ENCODE results near the gene MAL.
A peak's percentile ranks its signal among the peaks of the same experiment; 100 is the strongest.

Gene MAL

GRCh38 chr2:95025406-95026319 lies at the start of gene MAL:
MAL (plus strand) TSS chr2:95025708; CDS start chr2:95025793, 85 bp downstream.
- Histone ChIP-seq H3K36me3 (ENCODE audit: insufficient read depth, low read length) (no peaks in the 10 kb centered on the region), H3K27ac (ENCODE audit: low read depth, low read length) (no peak within 1 kb of the TSS), H3K9ac (ENCODE audit: low read length) (no peak within 1 kb of the TSS), H3K9me3 (ENCODE audit: low read length) (no peaks in the 10 kb centered on the region), H3K4me1 (ENCODE audit: insufficient read depth, low read length) (no peaks in the 10 kb centered on the region), H3K4me3 (ENCODE audit: low read depth in 1 of 2, low read length in 2 of 2) (peak within 1 kb of the TSS; percentile 19 to 31), H3K27me3 (ENCODE audit: control insufficient read depth in 1 of 2, insufficient read depth in 2 of 2, low read length in 2 of 2) (peaks cover 11 to 48% of the 10 kb centered on the region in 2 donors)

GRCh38 chr2:94977826-94978225 lies 47.7 kb upstream of the MAL start:
- Histone ChIP-seq H3K9ac (ENCODE audit: low read length) (no peak overlapping the region), H3K27ac (ENCODE audit: low read depth, low read length) (no peak overlapping the region), H3K4me3 (ENCODE audit: low read depth in 1 of 2, low read length in 2 of 2) (no peak overlapping the region), H3K27me3 (ENCODE audit: control insufficient read depth in 1 of 2, insufficient read depth in 2 of 2, low read length in 2 of 2) (peaks cover 0 to 4% of the 10 kb centered on the region in 2 donors), H3K36me3 (ENCODE audit: insufficient read depth, low read length) (no peaks in the 10 kb centered on the region), H3K4me1 (ENCODE audit: insufficient read depth, low read length) (no peaks in the 10 kb centered on the region), H3K9me3 (ENCODE audit: low read length) (no peaks in the 10 kb centered on the region)

GRCh38 chr2:94978917-94979316 lies 46.6 kb upstream of the MAL start:
- H3K4me3 ChIP-seq (ENCODE audit: low read depth in 1 of 2, low read length in 2 of 2) = no peak overlapping the region
- no peaks in the 10 kb centered on the region for H3K4me1 ChIP-seq (ENCODE audit: insufficient read depth, low read length)
- H3K36me3 ChIP-seq (ENCODE audit: insufficient read depth, low read length) = no peaks in the 10 kb centered on the region
- H3K27ac ChIP-seq (ENCODE audit: low read depth, low read length) = no peak overlapping the region
- H3K9ac ChIP-seq (ENCODE audit: low read length) = no peak overlapping the region
- H3K27me3 ChIP-seq (ENCODE audit: control insufficient read depth in 1 of 2, insufficient read depth in 2 of 2, low read length in 2 of 2) = peaks cover 0 to 4% of the 10 kb centered on the region in 2 donors
- no peaks in the 10 kb centered on the region for H3K9me3 ChIP-seq (ENCODE audit: low read length)

- no peaks in the 10 kb centered on the region for H3K9me3 ChIP-seq (ENCODE audit: low read length)
- no peak overlapping the region for H3K9ac ChIP-seq (ENCODE audit: low read length)
- no peaks in the 10 kb centered on the region for H3K4me1 ChIP-seq (ENCODE audit: insufficient read depth, low read length)
- peaks cover 0 to 4% of the 10 kb centered on the region in 2 donors for H3K27me3 ChIP-seq (ENCODE audit: control insufficient read depth in 1 of 2, insufficient read depth in 2 of 2, low read length in 2 of 2)
- no peak overlapping the region for H3K27ac ChIP-seq (ENCODE audit: low read depth, low read length)
- no peaks in the 10 kb centered on the region for H3K36me3 ChIP-seq (ENCODE audit: insufficient read depth, low read length)
- H3K4me3 ChIP-seq (ENCODE audit: low read depth in 1 of 2, low read length in 2 of 2) = no peak overlapping the region
Measured at GRCh38 chr2:94979406-94980375, 45.8 kb upstream of the MAL start.

GRCh38 chr2:94980406-94980805 lies 45.1 kb upstream of the MAL start:
- Histone ChIP-seq H3K27ac (ENCODE audit: low read depth, low read length) (no peak overlapping the region), H3K9ac (ENCODE audit: low read length) (no peak overlapping the region), H3K27me3 (ENCODE audit: control insufficient read depth in 1 of 2, insufficient read depth in 2 of 2, low read length in 2 of 2) (peaks cover 0 to 4% of the 10 kb centered on the region in 2 donors), H3K4me1 (ENCODE audit: insufficient read depth, low read length) (no peaks in the 10 kb centered on the region), H3K4me3 (ENCODE audit: low read depth in 1 of 2, low read length in 2 of 2) (no peak overlapping the region), H3K9me3 (ENCODE audit: low read length) (no peaks in the 10 kb centered on the region), H3K36me3 (ENCODE audit: insufficient read depth, low read length) (no peaks in the 10 kb centered on the region)

GRCh38 chr2:94982156-94982555 lies 43.4 kb upstream of the MAL start:
- Histone ChIP-seq H3K27me3 (ENCODE audit: control insufficient read depth in 1 of 2, insufficient read depth in 2 of 2, low read length in 2 of 2) (no peaks in the 10 kb centered on the region), H3K36me3 (ENCODE audit: insufficient read depth, low read length) (no peaks in the 10 kb centered on the region), H3K9me3 (ENCODE audit: low read length) (no peaks in the 10 kb centered on the region), H3K27ac (ENCODE audit: low read depth, low read length) (no peak overlapping the region), H3K4me1 (ENCODE audit: insufficient read depth, low read length) (no peaks in the 10 kb centered on the region), H3K4me3 (ENCODE audit: low read depth in 1 of 2, low read length in 2 of 2) (no peak overlapping the region), H3K9ac (ENCODE audit: low read length) (no peak overlapping the region)

GRCh38 chr2:94982675-94983074 lies 42.8 kb upstream of the MAL start:
- H3K27ac ChIP-seq (ENCODE audit: low read depth, low read length) = no peak overlapping the region

GRCh38 chr2:94984964-94985575 lies 40.4 kb upstream of the MAL start:
- Histone ChIP-seq H3K27ac (ENCODE audit: low read depth, low read length) (no peak overlapping the region), H3K27me3 (ENCODE audit: control insufficient read depth in 1 of 2, insufficient read depth in 2 of 2, low read length in 2 of 2) (peaks cover 0 to 5% of the 10 kb centered on the region in 2 donors), H3K9ac (ENCODE audit: low read length) (no peak overlapping the region), H3K4me1 (ENCODE audit: insufficient read depth, low read length) (no peaks in the 10 kb centered on the region), H3K9me3 (ENCODE audit: low read length) (no peaks in the 10 kb centered on the region), H3K36me3 (ENCODE audit: insufficient read depth, low read length) (no peaks in the 10 kb centered on the region), H3K4me3 (ENCODE audit: low read depth in 1 of 2, low read length in 2 of 2) (no peak overlapping the region)

More at GRCh38 chr2:94982675-94983074, 42.8 kb upstream of the MAL start:
- Histone ChIP-seq H3K9ac (ENCODE audit: low read length) (no peak overlapping the region), H3K9me3 (ENCODE audit: low read length) (no peaks in the 10 kb centered on the region), H3K4me1 (ENCODE audit: insufficient read depth, low read length) (no peaks in the 10 kb centered on the region), H3K36me3 (ENCODE audit: insufficient read depth, low read length) (no peaks in the 10 kb centered on the region), H3K27me3 (ENCODE audit: control insufficient read depth in 1 of 2, insufficient read depth in 2 of 2, low read length in 2 of 2) (peaks cover 0 to 5% of the 10 kb centered on the region in 2 donors), H3K4me3 (ENCODE audit: low read depth in 1 of 2, low read length in 2 of 2) (no peak overlapping the region)

- Histone ChIP-seq H3K4me3 (ENCODE audit: low read depth in 1 of 2, low read length in 2 of 2) (no peak overlapping the region), H3K9me3 (ENCODE audit: low read length) (no peaks in the 10 kb centered on the region), H3K9ac (ENCODE audit: low read length) (no peak overlapping the region), H3K27me3 (ENCODE audit: control insufficient read depth in 1 of 2, insufficient read depth in 2 of 2, low read length in 2 of 2) (peaks cover 0 to 5% of the 10 kb centered on the region in 2 donors), H3K27ac (ENCODE audit: low read depth, low read length) (no peak overlapping the region), H3K4me1 (ENCODE audit: insufficient read depth, low read length) (no peaks in the 10 kb centered on the region), H3K36me3 (ENCODE audit: insufficient read depth, low read length) (no peaks in the 10 kb centered on the region)
Measured at GRCh38 chr2:94985636-94986035, 39.9 kb upstream of the MAL start.

GRCh38 chr2:94986392-94986963 lies 39.0 kb upstream of the MAL start:
- Histone ChIP-seq H3K9ac (ENCODE audit: low read length) (no peak overlapping the region), H3K27me3 (ENCODE audit: control insufficient read depth in 1 of 2, insufficient read depth in 2 of 2, low read length in 2 of 2) (peaks cover 0 to 5% of the 10 kb centered on the region in 2 donors), H3K4me3 (ENCODE audit: low read depth in 1 of 2, low read length in 2 of 2) (no peak overlapping the region), H3K36me3 (ENCODE audit: insufficient read depth, low read length) (no peaks in the 10 kb centered on the region), H3K27ac (ENCODE audit: low read depth, low read length) (no peak overlapping the region), H3K9me3 (ENCODE audit: low read length) (no peaks in the 10 kb centered on the region), H3K4me1 (ENCODE audit: insufficient read depth, low read length) (no peaks in the 10 kb centered on the region)

Data from muscle layer of colon (tissue), 2 donors.